Glutamatergic neuron (in vitro differentiated cells): ENCODE measurements around the gene EPHA10. TPM values are rescaled to one million over a fixed set of nuclear protein-coding genes. Genes with fewer than 3 reads are reported as not detected.
"Not testable (repeated sequence)": the region's sequence is repeated elsewhere in the genome, so short reads cannot be mapped to it uniquely, and the experiment has no call there.

Experiments
- DNase-seq: peaks from one replicate; pipeline ENCODE4 v3.0.0; 2022
- H3K27ac Mint-ChIP-seq: one replicate; pipeline ENCODE4 v1.8.0; 2020; ENCODE audit warnings: mild to moderate bottlenecking, mixed read lengths, inconsistent platforms; ENCODE audit not compliant: unreplicated experiment
- H3K27me3 Mint-ChIP-seq: one replicate; pipeline ENCODE4 v1.8.0; 2020; ENCODE audit warnings: mild to moderate bottlenecking, moderate library complexity, mixed read lengths, inconsistent platforms; ENCODE audit not compliant: unreplicated experiment
- H3K36me3 Mint-ChIP-seq: one replicate; pipeline ENCODE4 v1.8.0; 2020; ENCODE audit warnings: mild to moderate bottlenecking, mixed read lengths, inconsistent platforms; ENCODE audit not compliant: unreplicated experiment
- H3K4me1 Mint-ChIP-seq: one replicate; pipeline ENCODE4 v1.8.0; 2020; ENCODE audit warnings: mild to moderate bottlenecking, low read depth, mixed read lengths, inconsistent platforms; ENCODE audit not compliant: unreplicated experiment
- H3K4me3 Mint-ChIP-seq: one replicate; pipeline ENCODE4 v1.8.0; 2020; ENCODE audit warnings: mild to moderate bottlenecking, mixed read lengths, inconsistent platforms; ENCODE audit not compliant: unreplicated experiment
- H3K9me3 Mint-ChIP-seq: one replicate; pipeline ENCODE4 v1.8.0; 2020; ENCODE audit warnings: mild to moderate bottlenecking, moderate library complexity, mixed read lengths, inconsistent platforms; ENCODE audit not compliant: unreplicated experiment
- CTCF ChIP-seq: fragments of 200-600 bp; sonication (generic); IDR thresholded peaks from one replicate; pipeline ENCODE4 v1.5.0; 2021; ENCODE audit not compliant: partially characterized antibody, unreplicated experiment
- total RNA-seq: library from RNA; stranded (reverse); fragmentation: NEBNext Ultra II Directional; extraction: Animal tissue kit (Norgen Biotek cat#: 25700); gene quantifications from one replicate; pipeline ENCODE4 v1.2.1, GENCODE V29; 2021; ENCODE audit not compliant: unreplicated experiment

Gene EPHA10
- total RNA-seq, 1 donor from 2014 or later = 4.8 TPM

GRCh38 chr1:37746806-37747205 is 18.1 kb downstream of the EPHA10 start:
- Mint-ChIP-seq H3K4me3 (no peak overlapping the region), H3K9me3 (peaks cover 2% of the 10 kb centered on the region), H3K27me3 (peaks cover 5% of the 10 kb centered on the region), H3K4me1 (peaks cover under 1% of the 10 kb centered on the region), H3K36me3 (no peaks in the 10 kb centered on the region), H3K27ac (no peak overlapping the region)
- DNase-seq = no peak
- no peak for TF ChIP-seq CTCF

GRCh38 chr1:37741662-37742061 is 23.3 kb downstream of the EPHA10 start:
- no peak overlapping the region for H3K4me3 Mint-ChIP-seq
- H3K27me3 Mint-ChIP-seq = peaks cover 11% of the 10 kb centered on the region
- H3K36me3 Mint-ChIP-seq = no peaks in the 10 kb centered on the region
- H3K4me1 Mint-ChIP-seq = peaks cover 3% of the 10 kb centered on the region
- no peak for TF ChIP-seq CTCF
- peaks cover 4% of the 10 kb centered on the region for H3K9me3 Mint-ChIP-seq
- no peak for DNase-seq
- H3K27ac Mint-ChIP-seq = no peak overlapping the region

- H3K9me3 Mint-ChIP-seq = peaks cover 4% of the 10 kb centered on the region
- H3K4me3 Mint-ChIP-seq = no peak overlapping the region
- TF ChIP-seq CTCF = no peak
- no peaks in the 10 kb centered on the region for H3K36me3 Mint-ChIP-seq
- no peak for DNase-seq
- peaks cover 3% of the 10 kb centered on the region for H3K4me1 Mint-ChIP-seq
- peaks cover 11% of the 10 kb centered on the region for H3K27me3 Mint-ChIP-seq
- H3K27ac Mint-ChIP-seq = no peak overlapping the region
Observed at GRCh38 chr1:37741130-37741529, 23.8 kb downstream of the EPHA10 start.

- H3K4me1 Mint-ChIP-seq = peaks cover 3% of the 10 kb centered on the region
- no peak overlapping the region for H3K4me3 Mint-ChIP-seq
- H3K36me3 Mint-ChIP-seq = no peaks in the 10 kb centered on the region
- peaks cover 4% of the 10 kb centered on the region for H3K9me3 Mint-ChIP-seq
- no peak for DNase-seq
- peaks cover 8% of the 10 kb centered on the region for H3K27me3 Mint-ChIP-seq
- no peak overlapping the region for H3K27ac Mint-ChIP-seq
- no peak for TF ChIP-seq CTCF
Observed at GRCh38 chr1:37739222-37739621, 25.7 kb downstream of the EPHA10 start.

- not testable (repeated sequence) for H3K4me3 Mint-ChIP-seq, H3K9me3 Mint-ChIP-seq, H3K4me1 Mint-ChIP-seq, DNase-seq, H3K36me3 Mint-ChIP-seq, H3K27me3 Mint-ChIP-seq, H3K27ac Mint-ChIP-seq
Observed at GRCh38 chr1:37738619-37739018, 26.3 kb downstream of the EPHA10 start.

GRCh38 chr1:37737975-37738374 is 26.9 kb downstream of the EPHA10 start:
- DNase-seq, H3K4me1 Mint-ChIP-seq, H3K36me3 Mint-ChIP-seq, H3K27ac Mint-ChIP-seq, H3K27me3 Mint-ChIP-seq, H3K4me3 Mint-ChIP-seq, H3K9me3 Mint-ChIP-seq: not testable (repeated sequence)
